Lung (tissue), 12 donors: Measurements from ENCODE around the gene TAX1BP3. TPM values are rescaled to one million over a fixed set of nuclear protein-coding genes. Genes with fewer than 3 reads are reported as not detected.

Experiments used
- ATAC-seq: fragments of 200-7000 bp; cut with Tn5 transposase; one replicate; pipeline ENCODE4 v1.9.1; 2020; ENCODE audit warnings: moderate number of reproducible peaks; ENCODE audit not compliant: insufficient read depth, low FRiP score
- DNase-seq, 3 donors: peaks; one replicate each; pipeline ENCODE4 v3.0.0-alpha.2; 2013 to 2017
- H3K27ac ChIP-seq, 2 donors: one replicate each; pipeline ENCODE4 v1.5.1; 2013; ENCODE audit warnings: mild to moderate bottlenecking in 2 of 2, moderate library complexity in 2 of 2, control low read depth in 1 of 2, inconsistent platforms in 1 of 2, low read depth in 1 of 2, low read length in 1 of 2
- H3K27me3 ChIP-seq, 3 donors: one replicate each; pipeline ENCODE4 v1.5.1; 2013; ENCODE audit warnings: low read length in 2 of 3; ENCODE audit not compliant: control insufficient read depth in 3 of 3, insufficient read depth in 3 of 3
- H3K36me3 ChIP-seq, 4 donors: one replicate each; pipeline ENCODE4 v1.5.1; 2013; ENCODE audit warnings: low read length in 4 of 4, mild to moderate bottlenecking in 1 of 4, moderate library complexity in 1 of 4; ENCODE audit not compliant: control insufficient read depth in 4 of 4, insufficient read depth in 4 of 4
- H3K4me1 ChIP-seq, 5 donors: one replicate each; pipeline ENCODE4 v1.5.1; 2013; ENCODE audit warnings: low read length in 5 of 5, mild to moderate bottlenecking in 2 of 5, moderate library complexity in 1 of 5; ENCODE audit not compliant: control insufficient read depth in 5 of 5, insufficient read depth in 5 of 5
- H3K4me3 ChIP-seq: one replicate; pipeline ENCODE4 v1.5.1; 2013; ENCODE audit warnings: mild to moderate bottlenecking, control low read depth, moderate library complexity
- H3K9ac ChIP-seq, 2 donors: one replicate each; pipeline ENCODE4 v1.5.1; 2013; ENCODE audit warnings: low read length in 2 of 2, control low read depth in 1 of 2; ENCODE audit not compliant: insufficient read depth in 1 of 2
- H3K9me3 ChIP-seq, 4 donors: one replicate each; pipeline ENCODE4 v1.5.1; 2013; ENCODE audit warnings: low read length in 3 of 4, mild to moderate bottlenecking in 1 of 4, moderate library complexity in 1 of 4; ENCODE audit not compliant: control insufficient read depth in 4 of 4, insufficient read depth in 3 of 4
- WGBS, 2 donors: extraction: QIAGEN DNeasy Blood & Tissue Kit; methylation state at CpG; one replicate each; pipeline ENCODE4 v1.1.7; 2013; 5-methylcytosine and 5-hydroxymethylcytosine counted together
- polyA plus RNA-seq, 2 donors: library from polyadenylated mRNA; stranded (reverse); fragments of 200-250 nt; gene quantifications; one replicate each; pipeline ENCODE4 v1.2.1, GENCODE V29; 2013
- total RNA-seq, 2 donors: library from RNA; depleted of rRNA in 1 of 2; stranded (reverse); fragments of >200 nt in 1 of 2; gene quantifications; one replicate each; pipeline ENCODE4 v1.2.1, GENCODE V29; 2014 to 2021
- TF ChIP-seq, protein P1 (sequence below): IDR thresholded peaks from 2 replicates; pipeline ENCODE4 v1.5.1; 2012; ENCODE audit warnings: mild to moderate bottlenecking; ENCODE audit errors: control extremely low read depth, extremely low read depth
- donor health status: control.
- donor health status: control.
- donor health status: Bipolar disorder and iron deficiency.
- donor health status: healthy.
- donor health status: DM: yes; HTN: yes; CAD: no.

TAX1BP3 gene
- total and polyA plus RNA-seq, 4 donors, result 69.7 to 146 (median 97.0) TPM

DNA sequence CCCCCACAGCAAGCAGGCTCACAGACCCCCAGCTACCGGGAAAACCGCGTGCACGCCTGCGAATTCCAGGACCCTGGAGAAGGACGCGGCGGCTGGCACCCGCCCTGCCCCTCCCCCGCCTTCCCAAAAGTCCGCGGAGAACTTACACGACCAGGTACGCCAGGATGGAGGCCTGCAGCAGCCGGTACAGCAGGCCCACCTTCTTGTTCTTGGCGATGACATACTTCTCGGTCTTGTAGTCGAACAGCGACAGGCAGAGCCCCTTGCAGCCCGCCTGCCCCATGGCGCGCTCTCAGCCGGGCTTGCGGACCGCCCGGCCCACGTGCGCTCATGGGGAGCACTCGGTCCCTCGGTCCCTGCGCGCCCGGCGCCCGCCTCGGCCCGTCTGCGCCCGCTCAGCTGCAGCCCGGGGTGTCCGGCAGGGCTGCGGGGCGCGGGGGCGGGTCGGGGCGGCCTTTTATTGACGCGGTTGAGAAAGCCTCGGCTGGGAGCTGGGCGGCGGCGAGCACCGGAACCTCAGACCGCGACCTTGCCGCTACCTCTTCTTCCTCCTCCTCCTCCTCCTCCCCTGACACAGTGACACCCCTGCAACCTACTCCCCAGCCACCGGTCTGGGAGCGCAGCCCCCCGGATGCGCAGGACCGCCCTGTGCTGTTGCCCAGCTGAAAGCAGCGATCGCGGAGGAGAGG, 27.5 kb upstream of the TAX1BP3 start, which contains the start of gene P2RX5:
TSS of gene P2RX5 (minus strand) at position 433 of the 689 bp plus-strand sequence. CDS start at position 283, 150 bp downstream.
- Histone ChIP-seq H3K36me3 (no peaks in the 10 kb centered on the region), H3K4me1 (peaks cover 0 to 7% (median 0%) of the 10 kb centered on the region in 5 donors), H3K4me3 (peak within 1 kb of the TSS; percentile 11), H3K9ac (no peak within 1 kb of the TSS), H3K27me3 (peaks cover 3 to 57% (median 36%) of the 10 kb centered on the region in 3 donors), H3K27ac (peak within 1 kb of the TSS in 1 of 2 donors; percentile 84), H3K9me3 (peaks cover 0 to 10% (median 3%) of the 10 kb centered on the region in 4 donors)
- WGBS, 2 donors, result 1% methylated on average over 50 to 65 of the region's 65 CpGs
- TF ChIP-seq, protein P1, sequence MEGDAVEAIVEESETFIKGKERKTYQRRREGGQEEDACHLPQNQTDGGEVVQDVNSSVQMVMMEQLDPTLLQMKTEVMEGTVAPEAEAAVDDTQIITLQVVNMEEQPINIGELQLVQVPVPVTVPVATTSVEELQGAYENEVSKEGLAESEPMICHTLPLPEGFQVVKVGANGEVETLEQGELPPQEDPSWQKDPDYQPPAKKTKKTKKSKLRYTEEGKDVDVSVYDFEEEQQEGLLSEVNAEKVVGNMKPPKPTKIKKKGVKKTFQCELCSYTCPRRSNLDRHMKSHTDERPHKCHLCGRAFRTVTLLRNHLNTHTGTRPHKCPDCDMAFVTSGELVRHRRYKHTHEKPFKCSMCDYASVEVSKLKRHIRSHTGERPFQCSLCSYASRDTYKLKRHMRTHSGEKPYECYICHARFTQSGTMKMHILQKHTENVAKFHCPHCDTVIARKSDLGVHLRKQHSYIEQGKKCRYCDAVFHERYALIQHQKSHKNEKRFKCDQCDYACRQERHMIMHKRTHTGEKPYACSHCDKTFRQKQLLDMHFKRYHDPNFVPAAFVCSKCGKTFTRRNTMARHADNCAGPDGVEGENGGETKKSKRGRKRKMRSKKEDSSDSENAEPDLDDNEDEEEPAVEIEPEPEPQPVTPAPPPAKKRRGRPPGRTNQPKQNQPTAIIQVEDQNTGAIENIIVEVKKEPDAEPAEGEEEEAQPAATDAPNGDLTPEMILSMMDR, result no peak
- peak; percentile 51 for ATAC-seq
- peak; percentile 16 to 28 (median 27) for DNase-seq

DNA sequence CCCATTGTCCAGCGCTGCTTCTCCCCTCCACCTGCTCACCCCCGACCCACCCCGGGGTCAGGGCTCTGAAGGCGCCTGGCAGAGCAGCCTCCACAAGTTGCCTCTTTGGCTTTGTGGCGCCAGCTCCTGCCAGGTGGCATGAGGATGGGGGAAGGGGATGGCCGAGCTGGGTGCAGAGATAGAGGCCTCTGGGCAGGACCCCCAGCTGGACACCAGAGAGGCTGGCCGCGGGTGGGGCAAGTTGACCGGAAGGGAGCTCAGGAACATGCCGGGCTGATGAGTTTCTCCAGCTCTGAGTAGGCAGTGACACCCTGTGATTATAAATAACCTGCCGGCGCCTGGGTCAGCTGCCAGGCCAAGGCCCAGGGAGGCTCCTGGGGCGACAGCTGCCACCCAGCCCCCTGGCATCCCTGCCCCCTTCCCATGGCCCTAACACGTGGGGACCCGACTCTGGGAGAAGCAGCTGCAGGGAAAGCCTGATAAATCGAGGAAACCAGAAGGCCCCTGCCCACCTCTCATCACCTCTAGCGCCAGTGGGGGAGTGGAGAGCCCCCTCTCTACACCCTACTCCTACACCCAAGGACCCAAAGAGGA, 26.8 kb upstream of the TAX1BP3 start:
- H3K9ac ChIP-seq, result no peak overlapping the region
- ATAC-seq (peak; percentile 3), DNase-seq (no peak)
- H3K9me3 ChIP-seq, result peaks cover 0 to 10% (median 3%) of the 10 kb centered on the region in 4 donors
- H3K4me3 ChIP-seq, result no peak overlapping the region
- peaks cover 3 to 57% (median 36%) of the 10 kb centered on the region in 3 donors for H3K27me3 ChIP-seq
- peaks cover 0 to 7% (median 0%) of the 10 kb centered on the region in 5 donors for H3K4me1 ChIP-seq
- TF ChIP-seq, protein P1, result no peak
- WGBS, 2 donors, result 16 to 17% methylated on average over 16 to 17 of the region's 17 CpGs
- peak overlapping the region in 1 of 2 donors; percentile 84 for H3K27ac ChIP-seq
- no peaks in the 10 kb centered on the region for H3K36me3 ChIP-seq

DNA sequence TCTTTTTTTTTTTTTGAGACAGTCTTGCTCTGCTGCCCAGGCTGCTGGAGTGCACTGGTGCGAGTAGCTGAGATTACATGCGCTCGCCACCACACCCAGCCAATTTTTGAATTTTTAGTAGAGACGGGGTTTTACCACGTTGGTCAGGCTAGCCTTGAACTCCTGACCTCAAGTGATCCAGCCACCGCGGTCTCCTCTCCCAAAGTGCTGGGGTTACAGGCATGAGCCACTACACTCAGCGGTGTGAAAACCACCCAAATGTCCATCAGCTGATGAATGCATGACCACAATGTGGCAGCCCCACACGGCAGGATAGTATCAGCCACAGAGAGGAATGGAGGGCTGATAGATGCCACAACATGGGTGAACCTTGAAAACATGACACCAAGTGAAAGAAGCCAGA, 25.5 kb upstream of the TAX1BP3 start:
- DNase-seq, result no peak
- peaks cover 0 to 10% (median 3%) of the 10 kb centered on the region in 4 donors for H3K9me3 ChIP-seq
- TF ChIP-seq, protein P1, result no peak
- H3K4me3 ChIP-seq, result no peak overlapping the region
- ATAC-seq, result no peak
- no peaks in the 10 kb centered on the region for H3K36me3 ChIP-seq
- WGBS, 2 donors, result 76 to 82% methylated on average over 9 of the region's 9 CpGs
- peaks cover 3 to 59% (median 36%) of the 10 kb centered on the region in 3 donors for H3K27me3 ChIP-seq
- peaks cover 0 to 7% (median 0%) of the 10 kb centered on the region in 5 donors for H3K4me1 ChIP-seq
- H3K27ac ChIP-seq, result no peak overlapping the region
- no peak overlapping the region for H3K9ac ChIP-seq
